Stimulated activated CD8-positive, alpha-beta memory T cell treated with anti-CD3 and anti-CD28 coated beads, Interleukin-4, amount 100 ng/mL, for 24 hours (primary cell): ENCODE measurements around the gene ACSL4.
"Not testable (repeated sequence)": the region's sequence is repeated elsewhere in the genome, so short reads cannot be mapped to it uniquely, and the experiment has no call there.

Experiments used
- DNase-seq: peaks from one replicate; pipeline ENCODE4 v3.0.0-alpha.2; 2020; ENCODE audit warnings: low read depth

Gene ACSL4

DNA sequence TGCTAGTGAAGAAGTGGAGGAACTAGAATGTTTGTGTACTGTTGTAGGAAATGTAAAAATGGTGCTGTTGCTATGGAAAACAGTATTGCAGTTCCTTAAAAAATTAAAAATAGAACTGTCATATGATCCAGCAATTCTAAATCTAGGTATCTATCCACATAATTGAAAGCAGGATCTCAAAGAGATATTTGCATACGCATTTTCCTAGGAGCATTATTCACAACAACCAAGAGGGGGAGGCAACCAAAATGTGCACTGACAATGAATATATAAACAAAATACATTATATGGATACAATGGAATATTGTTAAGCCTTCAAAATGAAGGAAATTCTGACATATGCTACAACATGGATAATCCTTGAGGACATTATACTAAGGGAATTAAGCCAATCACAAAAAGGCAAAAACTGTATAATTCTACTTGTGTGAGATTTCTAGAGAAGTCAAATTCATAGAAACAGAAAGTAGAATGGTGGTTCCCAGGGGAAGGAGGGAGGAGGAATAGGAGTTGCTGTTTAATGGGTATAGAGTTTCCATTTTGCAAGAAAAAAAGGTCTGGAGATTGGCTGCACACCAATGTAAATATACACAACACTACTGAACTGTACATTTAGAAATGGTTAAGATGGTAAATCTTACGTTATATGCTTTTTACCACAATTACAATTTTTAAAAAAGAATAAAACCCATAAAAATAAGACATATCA lies 72.5 kb downstream of the ACSL4 start:
- no peak for DNase-seq

DNA sequence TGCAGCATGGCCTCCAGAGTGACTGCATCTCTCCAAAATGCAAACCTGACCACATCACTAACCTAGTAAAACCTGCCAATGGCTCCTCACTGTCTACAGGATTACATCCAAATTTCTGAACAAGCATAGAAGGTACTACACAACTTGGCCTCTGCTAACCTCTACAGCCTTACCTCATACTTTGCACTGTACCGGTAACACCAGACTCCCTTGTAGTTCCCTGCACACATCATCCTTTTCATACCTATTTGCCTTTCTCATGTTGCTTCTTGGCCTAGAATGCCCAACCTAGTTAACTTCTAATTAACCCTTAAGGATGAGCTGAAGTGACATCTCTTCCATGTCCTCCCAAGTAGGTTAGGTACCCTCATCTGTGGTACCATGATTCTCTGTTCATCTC lies 74.7 kb downstream of the ACSL4 start:
- no peak for DNase-seq

DNA sequence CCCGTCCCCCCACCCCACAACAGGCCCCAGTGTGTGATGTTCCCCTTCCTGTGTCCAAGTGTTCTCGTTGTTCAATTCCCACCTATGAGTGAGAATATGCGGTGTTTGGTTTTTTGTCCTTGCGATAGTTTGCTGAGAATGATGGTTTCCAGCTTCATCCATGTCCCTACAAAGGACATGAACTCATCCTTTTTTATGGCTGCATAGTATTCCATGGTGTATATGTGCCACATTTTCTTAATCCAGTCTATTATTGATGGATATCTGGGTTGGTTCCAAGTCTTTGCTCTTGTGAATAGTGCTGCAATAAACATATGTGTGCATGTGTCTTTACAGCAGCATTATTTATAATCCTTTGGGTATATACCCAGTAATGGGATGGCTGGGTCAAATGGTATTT lies 75.7 kb downstream of the ACSL4 start:
- not testable (repeated sequence) for DNase-seq

DNA sequence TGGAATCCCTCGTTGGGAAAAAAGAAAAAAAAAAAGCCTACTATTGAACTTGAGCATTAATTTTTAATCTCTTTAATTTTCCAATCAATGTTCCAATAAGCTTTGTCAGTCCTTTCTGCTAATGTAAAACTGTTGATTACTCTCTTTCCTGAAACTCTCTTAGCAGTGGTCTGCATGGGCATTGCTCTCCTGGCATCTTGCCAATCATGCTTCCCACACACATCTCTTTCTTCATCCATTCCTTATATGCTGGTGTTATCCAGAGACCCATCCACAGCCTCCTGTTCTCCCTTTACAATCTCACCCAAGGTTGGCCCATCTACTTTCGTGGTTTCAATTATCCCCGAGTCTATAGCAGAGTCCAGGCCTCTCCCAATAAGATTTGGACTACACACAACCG lies 76.3 kb downstream of the ACSL4 start:
- no peak for DNase-seq

DNA sequence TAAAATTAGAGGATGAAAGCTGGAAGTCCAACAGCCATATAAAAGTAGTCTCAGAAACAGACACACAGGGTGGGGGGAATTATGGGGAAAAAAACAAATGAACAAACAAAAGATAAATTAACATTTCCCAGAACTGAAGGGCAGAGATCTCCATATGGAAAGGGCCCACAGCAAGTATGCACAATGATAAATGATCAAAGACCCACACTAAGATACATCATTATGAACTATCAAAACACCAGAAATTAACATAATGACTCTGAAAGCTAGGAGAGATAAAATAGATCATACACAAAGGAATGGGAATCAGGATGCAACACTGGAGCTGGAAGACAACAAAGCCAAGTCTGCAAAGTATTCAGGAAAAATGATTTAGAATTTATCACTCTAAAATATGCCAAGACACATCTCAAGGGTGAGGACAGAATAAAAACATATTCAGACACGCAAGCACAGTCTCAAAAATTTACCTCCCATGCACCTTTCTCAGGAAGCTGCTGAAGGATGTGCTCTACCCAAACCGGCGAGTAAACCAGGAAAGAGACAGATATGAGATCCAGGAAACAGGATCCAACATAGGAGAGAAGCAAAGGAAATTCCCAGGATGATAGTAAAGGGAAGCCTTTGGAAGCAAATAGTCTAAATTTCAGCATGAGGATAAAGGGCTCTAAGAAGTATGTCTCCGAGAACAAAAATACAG lies 77.4 kb downstream of the ACSL4 start:
- DNase-seq, result no peak

DNA sequence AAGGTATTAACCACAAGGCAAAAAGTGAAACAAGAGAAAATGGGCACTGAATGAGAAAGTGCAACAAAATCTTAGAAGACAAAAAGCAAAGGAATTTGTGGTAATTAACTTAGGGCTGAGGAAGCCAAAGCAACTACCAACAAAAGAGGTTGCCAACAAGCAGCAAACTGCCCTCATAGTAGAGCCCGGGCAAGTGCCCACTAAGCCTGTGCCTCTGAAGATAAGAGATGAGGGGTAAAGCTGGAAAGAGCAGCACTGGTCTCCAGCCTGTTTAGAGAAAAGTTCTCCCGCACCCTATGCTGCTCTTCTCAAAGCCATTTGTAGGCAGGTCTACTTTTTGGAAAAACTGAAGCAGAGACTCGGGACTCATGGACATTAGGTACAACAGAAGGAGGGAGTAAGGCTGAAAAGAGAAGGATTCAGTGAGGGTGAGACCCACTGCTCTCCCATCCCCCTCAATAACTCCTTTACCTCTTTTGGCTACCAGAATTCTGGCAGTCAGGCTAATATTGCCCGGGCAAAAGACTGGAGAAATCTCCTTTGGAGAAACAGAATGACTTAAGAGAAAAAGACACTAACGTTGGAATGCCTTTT lies 78.4 kb downstream of the ACSL4 start:
- DNase-seq, result no peak

DNA sequence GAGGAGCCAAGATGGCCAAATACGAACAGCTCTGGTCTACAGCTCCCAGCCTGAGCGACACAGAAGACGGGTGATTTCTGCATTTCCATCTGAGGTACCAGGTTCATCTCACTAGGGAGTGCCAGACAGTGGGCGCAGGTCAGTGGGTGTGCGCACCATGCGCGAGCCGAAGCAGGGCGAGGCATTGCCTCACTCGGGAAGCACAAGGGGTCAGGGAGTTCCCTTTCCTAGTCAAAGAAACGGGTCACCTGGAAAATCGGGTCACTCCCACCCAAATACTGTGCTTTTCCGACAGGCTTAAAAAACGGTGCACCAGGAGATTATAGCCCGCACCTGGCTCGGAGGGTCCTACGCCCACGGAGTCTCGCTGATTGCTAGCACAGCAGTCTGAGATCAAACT lies 88.4 kb downstream of the ACSL4 start:
- DNase-seq, result not testable (repeated sequence)

DNA sequence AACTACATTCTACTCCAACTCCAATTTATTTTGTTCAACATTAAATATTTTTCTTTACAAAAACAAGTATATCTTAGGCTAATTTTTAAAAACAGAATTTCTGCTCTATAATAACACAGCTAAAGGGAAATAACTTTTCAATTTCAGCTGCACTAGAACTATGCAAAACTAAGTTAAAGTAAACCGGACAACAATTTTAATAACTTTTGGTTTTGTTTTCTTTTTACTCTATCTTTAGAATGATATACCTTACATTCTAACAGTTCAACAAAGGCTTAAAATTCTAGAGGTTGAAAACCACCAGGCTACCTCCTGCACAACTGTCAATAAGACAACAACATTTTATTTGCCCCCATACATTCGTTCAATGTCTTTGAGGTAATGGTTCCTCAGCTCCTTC lies 89.4 kb downstream of the ACSL4 start:
- DNase-seq, result no peak

DNA sequence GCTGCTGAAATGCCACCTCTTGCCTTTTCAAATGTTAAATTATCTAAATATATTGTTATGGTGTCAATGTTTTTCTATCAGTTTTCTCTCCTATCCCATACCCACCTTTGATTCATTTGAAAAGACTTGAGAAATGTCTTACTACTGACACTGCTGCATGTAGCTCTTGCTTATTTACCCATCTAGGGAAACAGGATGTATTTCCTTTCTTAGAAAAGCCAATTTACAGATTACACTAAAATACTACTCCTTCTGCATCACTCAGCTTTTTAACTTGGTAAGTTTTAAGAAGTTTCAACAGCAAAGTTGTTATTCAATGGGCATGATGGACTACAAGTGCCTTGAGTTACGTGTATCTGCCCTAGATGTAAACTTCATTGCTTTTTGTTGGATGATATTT lies 94.9 kb downstream of the ACSL4 start:
- no peak for DNase-seq

DNA sequence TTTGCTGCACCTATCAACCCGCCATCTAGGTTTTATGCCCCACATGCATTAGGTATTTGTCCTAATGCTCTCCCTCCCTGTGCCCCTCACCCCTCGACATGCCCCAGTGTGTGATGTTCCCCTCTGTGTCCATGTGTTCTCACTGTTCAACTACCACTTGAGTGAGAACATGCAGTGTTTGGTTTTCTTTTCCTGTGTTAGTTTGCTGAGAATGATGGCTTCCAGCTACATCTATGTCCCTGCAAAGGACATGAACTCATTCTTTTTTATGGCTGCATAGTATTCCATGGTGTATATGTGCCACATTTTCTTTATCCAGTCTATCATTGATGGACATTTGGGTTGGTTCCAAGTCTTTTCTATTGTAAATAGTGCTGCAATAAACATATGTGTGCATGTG lies 95.6 kb downstream of the ACSL4 start:
- not testable (repeated sequence) for DNase-seq

DNA sequence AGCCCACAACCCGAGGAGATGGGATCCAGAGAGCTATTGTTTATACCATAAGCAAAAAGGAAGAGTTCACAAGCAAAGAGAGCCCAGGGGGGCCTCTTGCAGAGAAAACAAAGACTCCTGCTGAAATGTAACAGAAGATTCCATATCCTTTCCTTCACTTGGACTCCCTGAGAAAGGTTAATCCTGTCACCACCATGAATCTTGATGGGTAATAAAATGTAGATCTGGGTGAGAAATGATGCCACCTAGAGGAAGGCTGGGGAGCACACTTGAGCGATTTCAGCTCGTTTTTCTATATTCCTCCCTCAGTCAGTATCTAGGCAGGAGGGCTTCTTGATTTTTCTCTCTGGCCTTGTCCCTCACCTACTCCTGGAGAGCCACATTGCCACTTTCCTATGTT lies 97.9 kb downstream of the ACSL4 start:
- no peak for DNase-seq

DNA sequence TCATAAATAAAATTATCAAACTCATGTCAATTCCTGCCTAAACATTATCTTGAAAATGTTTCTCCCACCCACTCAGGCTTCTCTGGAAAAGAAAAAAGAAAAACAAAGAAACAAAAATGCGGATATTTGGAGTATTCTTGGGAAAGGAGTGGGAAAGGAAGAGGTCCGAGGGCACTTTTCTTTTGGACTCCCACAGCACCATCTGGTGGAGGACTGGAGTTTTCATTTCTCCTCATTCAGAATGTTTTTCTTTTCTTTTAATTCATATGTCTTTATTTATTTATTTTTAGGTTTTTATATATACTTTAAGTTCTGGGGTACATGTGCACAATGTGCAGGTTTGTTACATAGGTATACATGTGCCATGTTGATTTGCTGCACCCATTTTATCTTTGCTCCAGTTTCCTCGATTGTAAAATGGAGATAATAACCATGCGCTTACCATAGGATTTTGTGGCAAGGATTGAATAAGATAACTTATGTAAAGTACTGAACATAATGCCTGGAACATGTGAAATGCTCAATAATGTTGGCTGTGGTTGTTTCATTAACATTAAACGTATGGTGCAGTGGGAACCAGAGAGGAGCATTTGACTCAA lies 100.1 kb downstream of the ACSL4 start:
- no peak for DNase-seq

DNA sequence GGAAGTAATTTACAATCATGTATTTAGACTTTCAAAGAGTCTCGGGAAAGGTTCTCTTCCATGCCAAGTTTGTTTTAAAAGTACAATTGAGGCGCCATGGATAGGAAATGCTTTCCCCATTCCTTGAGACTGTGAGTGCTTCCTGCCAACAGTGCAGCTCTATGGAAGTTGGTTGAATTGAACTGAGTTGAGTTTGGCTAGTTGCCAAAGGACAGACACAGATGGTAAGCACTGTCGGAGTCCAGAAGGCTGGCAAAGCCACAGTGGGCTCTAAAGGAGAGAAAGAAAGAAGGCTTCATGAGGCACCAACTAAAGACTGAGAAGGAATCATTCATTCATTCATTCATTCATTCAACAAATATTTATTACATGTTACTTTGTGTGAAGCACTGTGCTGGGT lies 103.7 kb downstream of the ACSL4 start:
- DNase-seq, result no peak

DNA sequence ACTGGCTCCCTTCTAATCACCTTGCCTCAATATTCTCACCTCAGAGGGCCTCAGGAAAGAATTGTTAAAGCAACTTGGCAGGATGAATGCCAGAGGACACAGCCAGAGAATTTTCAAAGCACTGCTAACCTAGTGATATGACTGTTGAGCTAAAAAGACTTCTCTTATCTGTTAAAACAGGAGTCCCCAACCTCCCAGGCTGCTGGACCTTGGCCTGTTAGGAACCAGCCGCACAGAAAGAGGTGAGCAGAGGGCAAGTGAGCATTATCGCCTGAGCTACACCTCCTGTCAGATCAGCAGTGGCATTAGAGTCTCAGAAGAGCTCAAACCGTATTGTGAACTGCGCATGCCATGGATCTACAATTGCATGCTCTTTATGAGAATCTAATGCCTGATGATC lies 106.4 kb downstream of the ACSL4 start:
- DNase-seq, result no peak

DNA sequence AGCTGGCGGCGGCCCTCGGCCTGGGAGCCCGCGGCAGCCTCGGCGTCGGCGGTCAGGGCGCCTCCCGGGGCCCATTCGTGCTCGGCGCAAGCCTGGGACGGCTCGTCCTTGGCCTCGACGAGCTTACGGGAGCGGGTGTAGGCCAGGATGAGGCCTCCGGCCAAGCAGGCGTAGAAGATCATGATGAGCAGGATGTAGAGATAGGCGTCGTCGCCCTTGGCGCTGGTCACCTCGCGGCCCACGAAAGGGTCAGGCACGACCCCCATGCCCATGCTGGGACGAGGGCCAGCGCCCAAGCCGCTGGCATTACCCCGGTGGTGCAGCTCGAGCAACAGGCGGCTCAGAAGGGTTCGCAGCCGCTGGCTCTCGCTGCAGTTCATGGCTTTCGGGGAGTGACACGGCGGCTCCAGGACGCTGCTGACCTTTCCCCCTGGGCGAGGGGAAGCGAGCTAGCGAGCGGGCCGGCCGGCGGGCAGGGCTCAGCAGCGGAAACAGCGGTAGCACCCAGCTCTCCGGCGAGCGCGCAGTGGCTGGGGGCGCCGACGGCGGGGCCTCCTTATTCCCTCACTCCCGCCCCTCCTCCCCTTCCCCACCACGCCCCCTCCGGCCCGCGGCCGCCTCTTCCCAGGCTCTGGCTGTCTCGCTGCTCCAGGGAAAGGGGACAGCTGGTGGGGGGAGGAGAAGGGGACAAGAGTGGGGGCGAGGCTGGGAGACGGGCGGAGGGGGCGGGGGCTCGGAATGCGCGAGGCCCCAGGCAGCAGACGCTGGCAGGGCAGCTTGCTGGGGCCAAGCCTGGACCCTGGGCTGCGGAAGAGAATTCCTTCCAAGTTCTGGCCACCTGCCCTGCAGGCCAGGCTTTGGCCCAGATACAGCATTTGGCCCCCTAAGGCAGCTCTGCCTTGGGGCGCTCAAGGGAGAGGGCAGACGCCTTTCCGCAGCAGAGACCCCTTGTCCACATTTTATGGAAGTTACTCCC lies 108.1 kb downstream of the ACSL4 start, which contains the start of gene KCNE5:
Gene KCNE5 (minus strand): TSS at position 532 of the 976 bp plus-strand sequence. CDS start 152 bp downstream, at position 380.
- DNase-seq, result no peak

DNA sequence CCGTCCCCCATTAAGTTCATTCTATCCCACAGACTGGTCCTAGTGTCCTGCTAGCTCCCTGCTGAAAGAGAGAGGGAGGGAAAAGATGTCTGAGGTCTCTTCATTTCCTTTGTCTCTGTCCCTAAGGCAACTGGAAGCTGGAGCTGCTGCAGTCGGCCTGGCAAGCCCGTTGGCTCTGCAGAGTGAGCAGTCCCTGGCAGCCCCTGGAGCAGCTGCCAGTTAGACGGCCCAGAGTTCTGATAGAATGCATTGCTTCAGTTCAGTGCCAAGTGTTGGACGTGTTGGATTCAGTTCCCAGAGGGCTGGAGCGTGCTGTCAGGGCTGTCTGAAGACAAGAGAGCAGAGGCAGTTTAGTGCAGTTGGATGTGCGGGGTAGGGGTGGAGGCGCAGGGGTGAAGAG lies 109.1 kb downstream of the ACSL4 start:
- DNase-seq, result no peak

DNA sequence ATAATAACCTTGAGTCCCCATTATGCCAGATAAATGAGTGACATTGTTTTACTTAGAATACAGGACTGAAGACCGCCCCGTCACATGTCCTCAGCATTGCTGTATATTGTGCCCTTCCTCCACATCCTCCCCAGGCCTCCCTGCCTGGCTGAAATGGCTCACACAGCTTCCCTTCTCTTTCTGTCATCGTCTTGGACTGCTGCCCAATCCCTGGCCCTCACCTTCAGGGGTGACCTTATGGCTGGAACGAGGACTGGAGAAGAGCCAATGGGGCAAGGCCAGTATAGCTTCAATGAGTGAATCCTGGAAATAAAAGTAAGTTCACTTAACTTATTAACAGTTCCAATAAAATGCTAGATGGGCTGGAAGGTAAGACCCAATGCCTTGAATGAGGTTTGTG lies 110.8 kb downstream of the ACSL4 start:
- no peak for DNase-seq

DNA sequence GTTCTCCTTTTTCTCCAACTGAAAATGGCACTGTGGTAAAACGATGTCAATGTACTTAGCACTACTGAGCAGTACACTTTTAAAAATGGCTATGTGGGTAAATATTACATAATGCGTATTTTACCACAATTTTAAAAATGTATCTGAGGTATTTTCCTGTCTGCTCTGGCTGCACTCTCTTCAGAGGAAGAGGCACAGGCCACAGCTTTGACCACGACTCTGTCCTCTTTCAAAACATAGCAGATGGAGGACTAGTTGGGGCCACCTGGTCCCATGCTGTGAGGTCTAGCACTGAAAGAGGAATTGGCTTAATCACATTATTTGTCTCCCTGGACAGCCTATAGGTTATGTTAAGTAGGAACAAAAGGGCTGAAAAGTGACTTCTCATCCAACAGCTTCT lies 113.3 kb downstream of the ACSL4 start:
- DNase-seq, result no peak

DNA sequence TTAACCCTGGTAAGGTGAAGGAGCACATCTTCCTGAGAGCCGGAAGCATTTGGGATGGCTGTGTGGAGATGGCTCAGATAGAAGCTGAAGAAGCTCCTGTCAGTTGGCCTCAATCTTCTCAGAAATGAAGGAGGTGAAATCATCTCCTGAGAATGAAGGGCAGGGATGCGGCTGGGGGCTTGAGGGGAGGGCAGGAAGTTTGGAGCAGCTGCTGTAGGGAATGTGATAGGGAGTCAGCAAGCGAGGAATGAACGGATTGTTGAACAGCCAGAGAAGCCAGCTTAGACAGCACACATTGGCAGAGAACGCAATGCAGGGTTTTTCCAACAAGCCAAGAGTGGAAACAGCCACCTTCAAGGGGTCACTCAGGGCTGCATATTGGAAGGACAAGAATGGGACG lies 118.1 kb downstream of the ACSL4 start:
- no peak for DNase-seq

DNA sequence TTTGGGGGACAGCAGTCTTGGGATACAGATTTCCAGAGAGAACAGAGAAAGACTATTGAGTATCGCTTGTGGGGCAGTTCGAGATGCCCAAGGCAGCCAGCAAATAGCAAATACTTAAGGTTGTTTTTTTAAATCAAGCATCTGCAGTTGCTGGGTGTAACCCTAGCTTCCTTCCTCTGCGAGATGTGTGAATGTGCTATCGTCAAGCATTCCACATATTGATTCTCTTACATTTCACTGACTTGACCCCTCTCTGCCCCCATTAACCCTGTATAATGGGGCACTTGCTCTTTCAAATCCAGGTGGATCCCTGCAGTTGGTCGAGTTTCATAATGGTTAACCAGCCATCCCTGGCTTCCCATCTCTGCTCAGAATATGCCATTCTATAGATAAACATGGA lies 131.6 kb downstream of the ACSL4 start:
- DNase-seq, result no peak

DNA sequence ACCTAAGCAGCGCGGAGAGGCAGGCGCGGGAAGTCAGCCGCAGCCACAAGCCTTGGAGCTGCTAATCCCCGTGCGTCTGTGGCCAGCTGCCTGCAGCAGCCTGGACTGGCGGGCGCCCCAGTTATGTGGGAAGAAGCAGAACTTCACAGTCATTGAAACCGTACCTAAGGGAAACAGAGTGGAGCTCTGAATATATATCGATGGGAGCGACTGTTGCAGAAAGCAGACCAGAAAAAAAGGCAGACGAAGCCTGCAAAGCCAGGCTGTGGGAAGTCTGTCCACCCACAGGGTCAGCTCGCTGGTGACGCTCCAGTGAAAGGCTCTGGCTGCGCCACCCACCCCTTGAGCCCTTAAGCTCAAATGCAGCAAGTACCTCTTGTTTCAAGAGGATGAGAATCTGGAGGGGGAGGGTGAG lies 132.8 kb downstream of the ACSL4 start:
- DNase-seq, result no peak

DNA sequence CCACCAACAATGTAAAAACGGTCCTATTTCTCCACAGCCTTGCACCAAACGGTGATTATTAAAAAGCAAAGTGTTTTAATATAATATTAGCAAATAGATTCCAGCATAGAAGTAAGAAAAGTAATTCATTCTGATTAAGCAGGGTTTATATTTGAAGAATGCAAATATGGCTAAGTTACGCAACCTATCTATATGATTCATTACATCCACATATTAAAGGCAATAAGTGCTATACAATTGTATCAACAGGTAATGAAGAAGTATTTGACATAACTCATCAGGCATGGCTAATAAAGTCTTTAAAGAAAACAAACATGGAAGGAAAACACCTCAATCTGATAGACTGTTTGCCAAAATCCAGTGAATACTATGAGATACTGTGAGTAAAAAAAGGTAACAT lies 137.0 kb downstream of the ACSL4 start:
- no peak for DNase-seq
